ENCODE results near the gene CCDC197.

CCDC197 gene

GRCh38 chr14:94058128-94058673, 61.1 kb downstream of the CCDC197 start:
- no peak for DNase-seq (ENCODE audit: low spot score)
- in situ Hi-C loops (cut with MboI; ENCODE audit: low pct_unique_long_range_greater_than_20kb, low sequenced_read_pairs, unreplicated experiment) = no loop called here
- TF ChIP-seq, protein P1, sequence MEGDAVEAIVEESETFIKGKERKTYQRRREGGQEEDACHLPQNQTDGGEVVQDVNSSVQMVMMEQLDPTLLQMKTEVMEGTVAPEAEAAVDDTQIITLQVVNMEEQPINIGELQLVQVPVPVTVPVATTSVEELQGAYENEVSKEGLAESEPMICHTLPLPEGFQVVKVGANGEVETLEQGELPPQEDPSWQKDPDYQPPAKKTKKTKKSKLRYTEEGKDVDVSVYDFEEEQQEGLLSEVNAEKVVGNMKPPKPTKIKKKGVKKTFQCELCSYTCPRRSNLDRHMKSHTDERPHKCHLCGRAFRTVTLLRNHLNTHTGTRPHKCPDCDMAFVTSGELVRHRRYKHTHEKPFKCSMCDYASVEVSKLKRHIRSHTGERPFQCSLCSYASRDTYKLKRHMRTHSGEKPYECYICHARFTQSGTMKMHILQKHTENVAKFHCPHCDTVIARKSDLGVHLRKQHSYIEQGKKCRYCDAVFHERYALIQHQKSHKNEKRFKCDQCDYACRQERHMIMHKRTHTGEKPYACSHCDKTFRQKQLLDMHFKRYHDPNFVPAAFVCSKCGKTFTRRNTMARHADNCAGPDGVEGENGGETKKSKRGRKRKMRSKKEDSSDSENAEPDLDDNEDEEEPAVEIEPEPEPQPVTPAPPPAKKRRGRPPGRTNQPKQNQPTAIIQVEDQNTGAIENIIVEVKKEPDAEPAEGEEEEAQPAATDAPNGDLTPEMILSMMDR (IDR thresholded peaks at IDR 0.05; ENCODE audit: extremely low read depth, insufficient read depth, missing control alignments) = no peak
